ENCODE results near the gene PRX. TPM values are rescaled to one million over a fixed set of nuclear protein-coding genes. Genes with fewer than 3 reads are reported as not detected.

Gene PRX
- total RNA-seq (ENCODE audit: unreplicated experiment) = 6.7 TPM
- long read RNA-seq, partial matches to known transcripts = 0 of 2 reads
- long read RNA-seq, other reads (novel, unspliced or antisense) = 2 of 2 reads

DNA sequence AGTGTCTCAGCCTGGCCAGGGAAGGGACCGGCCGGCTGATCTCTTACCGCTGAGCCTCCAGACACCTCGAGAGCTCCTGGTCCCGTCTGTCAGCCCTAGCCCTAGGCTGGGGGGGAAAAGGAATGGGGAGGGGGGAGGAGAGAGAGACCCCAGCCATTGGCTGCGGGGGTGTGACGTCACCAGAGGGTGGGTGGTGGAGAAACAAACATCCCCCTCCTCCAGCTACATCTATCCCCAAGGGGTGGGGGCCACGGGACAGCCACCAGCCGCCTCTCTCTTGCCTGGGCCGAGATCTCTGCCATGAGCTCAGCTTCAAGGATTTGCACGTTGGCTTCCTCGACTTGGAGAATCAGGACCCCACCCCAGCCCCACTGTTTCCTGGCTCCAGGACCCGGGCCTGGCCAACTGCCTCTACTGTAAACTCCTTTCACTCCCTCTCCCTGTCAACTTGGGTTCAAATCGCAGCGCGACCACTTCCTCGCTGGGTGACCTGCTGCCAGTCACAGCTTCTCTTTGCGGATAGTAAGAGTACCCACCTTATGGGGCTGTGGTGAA, at the start of gene PRX:
TSS of gene PRX (minus strand) at position 88 of the 555 bp plus-strand sequence. CDS start 5,446 bp downstream, outside the sequence.
- peaks cover 5% of the 10 kb centered on the region for H3K36me3 Mint-ChIP-seq (ENCODE audit: low read depth, unreplicated experiment)
- H3K27ac Mint-ChIP-seq (ENCODE audit: unreplicated experiment) = peak within 1 kb of the TSS; percentile 30
- no peak for DNase-seq (ENCODE audit: low spot score)
- H3K4me3 Mint-ChIP-seq (ENCODE audit: unreplicated experiment) = no peak within 1 kb of the TSS
- peaks cover 35% of the 10 kb centered on the region for H3K4me1 Mint-ChIP-seq (ENCODE audit: unreplicated experiment)
- peaks cover 15% of the 10 kb centered on the region for H3K27me3 Mint-ChIP-seq (ENCODE audit: unreplicated experiment)
- no peaks in the 10 kb centered on the region for H3K9me3 Mint-ChIP-seq (ENCODE audit: unreplicated experiment)
- no peak for TF ChIP-seq CTCF (IDR thresholded peaks at IDR 0.05; ENCODE audit: unreplicated experiment)

GRCh38 chr19:40461669-40462221, 48.6 kb upstream of the PRX start:
- peaks cover 4% of the 10 kb centered on the region for H3K36me3 Mint-ChIP-seq (ENCODE audit: low read depth, unreplicated experiment)
- peaks cover 6% of the 10 kb centered on the region for H3K27me3 Mint-ChIP-seq (ENCODE audit: unreplicated experiment)
- H3K9me3 Mint-ChIP-seq (ENCODE audit: unreplicated experiment) = no peaks in the 10 kb centered on the region
- H3K27ac Mint-ChIP-seq (ENCODE audit: unreplicated experiment) = no peak overlapping the region
- H3K4me3 Mint-ChIP-seq (ENCODE audit: unreplicated experiment) = no peak overlapping the region
- peaks cover 10% of the 10 kb centered on the region for H3K4me1 Mint-ChIP-seq (ENCODE audit: unreplicated experiment)
- DNase-seq (ENCODE audit: low spot score) = no peak
- TF ChIP-seq CTCF (IDR thresholded peaks at IDR 0.05; ENCODE audit: unreplicated experiment) = no peak

DNA sequence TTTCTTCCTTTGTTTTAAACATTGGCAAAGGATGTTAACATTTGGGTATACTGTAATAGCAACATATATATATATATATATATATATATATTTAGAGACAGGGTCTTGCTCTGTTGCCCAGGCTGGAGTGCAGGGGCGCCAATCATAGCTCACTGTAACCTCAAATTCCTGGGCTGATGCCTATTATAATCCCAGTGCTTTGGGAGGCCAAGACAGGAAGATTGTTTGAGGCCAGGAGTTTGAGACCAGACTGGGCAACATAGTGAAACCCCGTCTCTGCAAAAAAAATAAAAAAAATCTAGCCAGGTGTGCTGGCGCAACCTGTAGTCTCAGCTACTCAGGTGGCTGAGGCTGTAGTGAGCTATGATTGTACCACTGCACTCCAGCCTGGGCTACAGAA, 47.0 kb upstream of the PRX start:
- H3K36me3 Mint-ChIP-seq (ENCODE audit: low read depth, unreplicated experiment) = no peaks in the 10 kb centered on the region
- TF ChIP-seq CTCF (IDR thresholded peaks at IDR 0.05; ENCODE audit: unreplicated experiment) = no peak
- no peaks in the 10 kb centered on the region for H3K4me1 Mint-ChIP-seq (ENCODE audit: unreplicated experiment)
- no peak for DNase-seq (ENCODE audit: low spot score)
- H3K4me3 Mint-ChIP-seq (ENCODE audit: unreplicated experiment) = no peak overlapping the region
- H3K27ac Mint-ChIP-seq (ENCODE audit: unreplicated experiment) = no peak overlapping the region
- no peaks in the 10 kb centered on the region for H3K9me3 Mint-ChIP-seq (ENCODE audit: unreplicated experiment)
- H3K27me3 Mint-ChIP-seq (ENCODE audit: unreplicated experiment) = peaks cover 2% of the 10 kb centered on the region

- DNase-seq (ENCODE audit: low spot score) = no peak
- no peak for TF ChIP-seq CTCF (IDR thresholded peaks at IDR 0.05; ENCODE audit: unreplicated experiment)
- Mint-ChIP-seq H3K27ac (ENCODE audit: unreplicated experiment) (no peak overlapping the region), H3K36me3 (ENCODE audit: low read depth, unreplicated experiment) (no peaks in the 10 kb centered on the region), H3K4me3 (ENCODE audit: unreplicated experiment) (no peak overlapping the region), H3K4me1 (ENCODE audit: unreplicated experiment) (no peaks in the 10 kb centered on the region), H3K27me3 (ENCODE audit: unreplicated experiment) (peaks cover 2% of the 10 kb centered on the region), H3K9me3 (ENCODE audit: unreplicated experiment) (no peaks in the 10 kb centered on the region)
Measured at GRCh38 chr19:40458597-40458974, 45.4 kb upstream of the PRX start.

DNA sequence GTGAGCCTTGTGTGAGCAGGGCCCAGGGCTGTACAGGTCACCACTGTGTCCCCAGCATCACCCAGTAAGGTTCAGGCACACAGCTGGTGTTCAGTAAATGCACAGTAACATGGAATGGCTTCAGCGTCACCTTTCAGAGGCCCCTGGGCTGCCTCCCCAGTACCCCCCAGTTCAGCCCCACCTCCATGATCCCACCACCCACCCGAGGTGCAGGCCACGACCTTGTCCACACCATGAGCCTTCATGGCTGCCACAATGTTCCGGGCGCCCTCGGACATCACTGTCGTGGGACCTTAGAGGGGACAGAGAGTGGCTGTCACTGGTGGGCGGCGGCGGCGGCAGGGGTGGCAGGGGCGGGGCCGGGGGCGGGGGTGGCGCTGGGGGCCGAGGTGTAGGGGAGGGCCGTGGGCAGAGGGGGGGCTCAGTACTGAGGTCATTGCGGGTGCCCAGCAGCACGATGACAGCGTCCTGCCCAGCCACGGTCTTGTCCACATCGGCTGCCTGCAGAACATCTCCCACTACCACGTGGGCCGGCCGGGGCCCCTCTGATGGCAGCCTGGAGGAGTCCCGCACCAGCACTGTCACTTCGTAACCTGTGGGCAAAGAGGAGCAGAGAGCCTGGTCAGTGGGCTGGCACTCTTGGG, 44.9 kb upstream of the PRX start:
- Mint-ChIP-seq H3K4me3 (ENCODE audit: unreplicated experiment) (no peak overlapping the region), H3K36me3 (ENCODE audit: low read depth, unreplicated experiment) (no peaks in the 10 kb centered on the region), H3K27me3 (ENCODE audit: unreplicated experiment) (peaks cover 2% of the 10 kb centered on the region), H3K9me3 (ENCODE audit: unreplicated experiment) (no peaks in the 10 kb centered on the region), H3K27ac (ENCODE audit: unreplicated experiment) (no peak overlapping the region), H3K4me1 (ENCODE audit: unreplicated experiment) (no peaks in the 10 kb centered on the region)
- no peak for TF ChIP-seq CTCF (IDR thresholded peaks at IDR 0.05; ENCODE audit: unreplicated experiment)
- DNase-seq (ENCODE audit: low spot score) = no peak

Data from endothelial cell (in vitro differentiated cells).